Peyer's patch (tissue), 4 donors: Measurements from ENCODE around the gene PDCD2L.

Source experiments
- CTCF ChIP-seq, 6 experiments: fragments of 450-650 bp in 4 of 6; fragments of 200-600 bp in 2 of 6; sonication (generic) in 1 of 6; IDR thresholded peaks; one replicate each; pipeline ENCODE4 v1.5.1; 2017 to 2019; ENCODE audit warnings: antibody characterized with exemption in 6 of 6, mild to moderate bottlenecking in 3 of 6, moderate library complexity in 1 of 6
- POLR2A ChIP-seq, 2 donors: fragments of 450-650 bp; IDR thresholded peaks; one replicate each; pipeline ENCODE4 v1.5.1; 2017; ENCODE audit warnings: antibody characterized with exemption in 2 of 2, mild to moderate bottlenecking in 2 of 2, moderate library complexity in 2 of 2

- TF ChIP-seq CTCF (IDR thresholded peaks at IDR 0.05) (no peak), POLR2A (IDR thresholded peaks at IDR 0.05) (no peak)
Measured at GRCh38 chr19:34356875-34357274, 47.3 kb upstream of the PDCD2L start.
